Activated naive CD8-positive, alpha-beta T cell treated with anti-CD3 and anti-CD28 coated beads for 36 hours (primary cell): Measurements from ENCODE around the gene SGPL1. TPM values are rescaled to one million over a fixed set of nuclear protein-coding genes. Genes with fewer than 3 reads are reported as not detected.
A peak's percentile ranks its signal among the peaks of the same experiment; 100 is the strongest.

Experiments used
- DNase-seq: peaks from one replicate; pipeline ENCODE4 v3.0.0; 2021
- H3K27ac Mint-ChIP-seq: one replicate; pipeline ENCODE4 v1.8.0; 2022; ENCODE audit warnings: mild to moderate bottlenecking, moderate library complexity, mixed read lengths
- H3K27me3 Mint-ChIP-seq: one replicate; pipeline ENCODE4 v1.8.0; 2022; ENCODE audit warnings: mild to moderate bottlenecking, mixed read lengths
- H3K36me3 Mint-ChIP-seq: one replicate; pipeline ENCODE4 v1.8.0; 2021; ENCODE audit warnings: mild to moderate bottlenecking, mixed read lengths
- H3K4me1 Mint-ChIP-seq: one replicate; pipeline ENCODE4 v1.8.0; 2021; ENCODE audit warnings: mixed read lengths
- H3K4me3 Mint-ChIP-seq: one replicate; pipeline ENCODE4 v1.8.0; 2022; ENCODE audit warnings: mild to moderate bottlenecking, moderate library complexity, mixed read lengths
- H3K9me3 Mint-ChIP-seq: one replicate; pipeline ENCODE4 v1.8.0; 2022; ENCODE audit warnings: mixed read lengths
- total RNA-seq, 2 experiments: library from RNA; stranded (reverse); gene quantifications; one replicate each; pipeline ENCODE4 v1.2.3, GENCODE V29; 2021

SGPL1 gene
- total RNA-seq, 2 experiments from 2014 or later, result 17.3 to 19.5 TPM

- Mint-ChIP-seq H3K4me3 (peak overlapping the region; percentile 80), H3K9me3 (no peaks in the 10 kb centered on the region), H3K36me3 (peaks cover 11% of the 10 kb centered on the region), H3K4me1 (peaks cover 27% of the 10 kb centered on the region), H3K27ac (peak overlapping the region; percentile 35), H3K27me3 (no peaks in the 10 kb centered on the region)
- peak; percentile 45 for DNase-seq
Measured at GRCh38 chr10:70816220-70816894, 609 bp downstream of the SGPL1 start.

GRCh38 chr10:70820976-70821750 lies 5.4 kb downstream of the SGPL1 start:
- H3K4me1 Mint-ChIP-seq, result peaks cover 32% of the 10 kb centered on the region
- no peak overlapping the region for H3K27ac Mint-ChIP-seq
- no peak overlapping the region for H3K4me3 Mint-ChIP-seq
- peaks cover 16% of the 10 kb centered on the region for H3K36me3 Mint-ChIP-seq
- no peaks in the 10 kb centered on the region for H3K9me3 Mint-ChIP-seq
- H3K27me3 Mint-ChIP-seq, result no peaks in the 10 kb centered on the region
- DNase-seq, result no peak

GRCh38 chr10:70822076-70822820 lies 6.5 kb downstream of the SGPL1 start:
- H3K4me3 Mint-ChIP-seq, result no peak overlapping the region
- peaks cover 16% of the 10 kb centered on the region for H3K36me3 Mint-ChIP-seq
- no peak overlapping the region for H3K27ac Mint-ChIP-seq
- no peaks in the 10 kb centered on the region for H3K27me3 Mint-ChIP-seq
- no peak for DNase-seq
- H3K9me3 Mint-ChIP-seq, result no peaks in the 10 kb centered on the region
- peaks cover 30% of the 10 kb centered on the region for H3K4me1 Mint-ChIP-seq

- H3K4me3 Mint-ChIP-seq, result no peak overlapping the region
- H3K9me3 Mint-ChIP-seq, result no peaks in the 10 kb centered on the region
- peaks cover 15% of the 10 kb centered on the region for H3K4me1 Mint-ChIP-seq
- peaks cover 9% of the 10 kb centered on the region for H3K36me3 Mint-ChIP-seq
- H3K27ac Mint-ChIP-seq, result no peak overlapping the region
- no peaks in the 10 kb centered on the region for H3K27me3 Mint-ChIP-seq
- DNase-seq, result no peak
Measured at GRCh38 chr10:70827086-70827757, 11.5 kb downstream of the SGPL1 start.

GRCh38 chr10:70828923-70829322 lies 13.2 kb downstream of the SGPL1 start:
- Mint-ChIP-seq H3K9me3 (no peaks in the 10 kb centered on the region), H3K4me3 (no peak overlapping the region), H3K36me3 (peaks cover 12% of the 10 kb centered on the region), H3K4me1 (peaks cover 29% of the 10 kb centered on the region), H3K27ac (no peak overlapping the region), H3K27me3 (no peaks in the 10 kb centered on the region)
- no peak for DNase-seq

DNA sequence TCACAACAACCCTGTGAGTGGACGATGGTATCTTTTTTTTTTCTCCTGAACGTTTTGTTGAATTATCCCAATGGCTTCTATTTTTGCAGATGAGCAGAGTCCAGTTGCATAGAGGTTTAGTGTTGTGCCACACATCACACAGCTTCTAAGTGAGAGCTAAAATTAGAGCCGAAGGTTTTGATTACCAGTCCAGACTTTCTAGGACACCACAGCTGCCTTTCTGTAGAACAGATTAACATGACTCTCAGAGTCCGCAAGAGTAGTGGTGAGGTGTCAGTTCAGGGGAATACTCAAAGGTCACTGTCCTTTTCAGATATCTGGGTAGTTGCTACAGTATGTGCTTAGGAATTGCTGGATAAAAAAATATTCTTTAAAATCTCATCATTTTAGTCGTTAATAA lies 13.8 kb downstream of the SGPL1 start:
- no peaks in the 10 kb centered on the region for H3K27me3 Mint-ChIP-seq
- no peak for DNase-seq
- H3K36me3 Mint-ChIP-seq, result peaks cover 15% of the 10 kb centered on the region
- H3K27ac Mint-ChIP-seq, result no peak overlapping the region
- H3K9me3 Mint-ChIP-seq, result no peaks in the 10 kb centered on the region
- peaks cover 35% of the 10 kb centered on the region for H3K4me1 Mint-ChIP-seq
- no peak overlapping the region for H3K4me3 Mint-ChIP-seq

DNA sequence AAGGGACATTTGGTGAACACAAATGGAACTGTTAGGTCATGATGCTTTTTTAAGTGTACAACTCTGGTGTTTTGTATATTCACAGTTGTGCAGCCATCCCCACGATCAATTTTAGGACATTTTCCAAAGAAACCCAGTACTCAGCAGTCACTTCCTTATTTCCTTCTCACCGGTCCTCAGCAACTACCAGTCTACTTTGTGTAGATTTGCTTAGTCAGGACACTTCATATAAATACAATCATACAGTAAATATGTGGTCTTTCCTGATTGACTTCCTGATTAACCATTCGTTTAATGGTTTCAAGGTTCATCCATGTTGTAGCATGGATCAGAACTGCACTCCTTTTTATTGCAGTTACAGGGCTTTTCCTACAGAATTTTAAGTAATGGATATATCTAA lies 14.4 kb downstream of the SGPL1 start:
- H3K27me3 Mint-ChIP-seq, result no peaks in the 10 kb centered on the region
- no peaks in the 10 kb centered on the region for H3K9me3 Mint-ChIP-seq
- H3K4me3 Mint-ChIP-seq, result no peak overlapping the region
- no peak overlapping the region for H3K27ac Mint-ChIP-seq
- no peak for DNase-seq
- peaks cover 36% of the 10 kb centered on the region for H3K4me1 Mint-ChIP-seq
- H3K36me3 Mint-ChIP-seq, result peaks cover 14% of the 10 kb centered on the region

- Mint-ChIP-seq H3K4me3 (no peak overlapping the region), H3K9me3 (peaks cover under 1% of the 10 kb centered on the region), H3K4me1 (peaks cover 36% of the 10 kb centered on the region), H3K36me3 (peaks cover 22% of the 10 kb centered on the region), H3K27ac (no peak overlapping the region), H3K27me3 (no peaks in the 10 kb centered on the region)
- no peak for DNase-seq
Measured at GRCh38 chr10:70832221-70832620, 16.5 kb downstream of the SGPL1 start.

- DNase-seq, result no peak
- peak overlapping the region; percentile 19 for H3K27ac Mint-ChIP-seq
- H3K27me3 Mint-ChIP-seq, result no peaks in the 10 kb centered on the region
- peaks cover 29% of the 10 kb centered on the region for H3K36me3 Mint-ChIP-seq
- H3K4me3 Mint-ChIP-seq, result no peak overlapping the region
- peaks cover 31% of the 10 kb centered on the region for H3K4me1 Mint-ChIP-seq
- H3K9me3 Mint-ChIP-seq, result peaks cover 2% of the 10 kb centered on the region
Measured at GRCh38 chr10:70832852-70833528, 17.2 kb downstream of the SGPL1 start.

- Mint-ChIP-seq H3K4me3 (no peak overlapping the region), H3K4me1 (peaks cover 36% of the 10 kb centered on the region), H3K27me3 (no peaks in the 10 kb centered on the region), H3K36me3 (peaks cover 33% of the 10 kb centered on the region), H3K27ac (peak overlapping the region; percentile 8), H3K9me3 (peaks cover 2% of the 10 kb centered on the region)
- no peak for DNase-seq
Measured at GRCh38 chr10:70833601-70834000, 17.9 kb downstream of the SGPL1 start.

- Mint-ChIP-seq H3K27ac (peak overlapping the region; percentile 9), H3K9me3 (peaks cover 2% of the 10 kb centered on the region), H3K27me3 (no peaks in the 10 kb centered on the region), H3K36me3 (peaks cover 33% of the 10 kb centered on the region), H3K4me3 (no peak overlapping the region), H3K4me1 (peaks cover 36% of the 10 kb centered on the region)
- no peak for DNase-seq
Measured at GRCh38 chr10:70834021-70834420, 18.3 kb downstream of the SGPL1 start.

- peaks cover 2% of the 10 kb centered on the region for H3K9me3 Mint-ChIP-seq
- H3K4me3 Mint-ChIP-seq, result no peak overlapping the region
- no peaks in the 10 kb centered on the region for H3K27me3 Mint-ChIP-seq
- peaks cover 36% of the 10 kb centered on the region for H3K4me1 Mint-ChIP-seq
- peaks cover 33% of the 10 kb centered on the region for H3K36me3 Mint-ChIP-seq
- DNase-seq, result no peak
- no peak overlapping the region for H3K27ac Mint-ChIP-seq
Measured at GRCh38 chr10:70834441-70835151, 18.8 kb downstream of the SGPL1 start.

DNA sequence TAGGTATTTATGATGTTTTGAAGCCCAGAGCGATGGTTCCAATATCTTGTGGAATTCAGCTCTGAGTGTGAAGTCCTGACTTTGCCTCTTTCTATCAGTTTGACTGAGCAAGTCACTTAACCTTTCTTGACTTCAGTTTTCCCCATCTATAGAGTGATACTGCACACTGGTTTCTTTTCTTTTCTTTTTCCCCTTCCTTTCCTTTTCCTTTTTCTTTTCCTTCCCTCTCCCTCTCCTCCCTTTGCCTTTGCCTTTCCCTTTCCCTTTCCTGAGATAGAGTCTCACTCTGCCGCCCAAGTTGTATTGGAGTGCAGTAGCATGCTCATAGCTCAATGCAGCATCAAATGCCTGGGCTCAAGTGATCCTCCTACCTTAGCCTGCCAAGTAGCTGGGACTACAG lies 20.6 kb downstream of the SGPL1 start:
- H3K4me3 Mint-ChIP-seq, result no peak overlapping the region
- peaks cover 32% of the 10 kb centered on the region for H3K36me3 Mint-ChIP-seq
- H3K4me1 Mint-ChIP-seq, result peaks cover 45% of the 10 kb centered on the region
- no peaks in the 10 kb centered on the region for H3K27me3 Mint-ChIP-seq
- no peak for DNase-seq
- no peak overlapping the region for H3K27ac Mint-ChIP-seq
- peaks cover 2% of the 10 kb centered on the region for H3K9me3 Mint-ChIP-seq

DNA sequence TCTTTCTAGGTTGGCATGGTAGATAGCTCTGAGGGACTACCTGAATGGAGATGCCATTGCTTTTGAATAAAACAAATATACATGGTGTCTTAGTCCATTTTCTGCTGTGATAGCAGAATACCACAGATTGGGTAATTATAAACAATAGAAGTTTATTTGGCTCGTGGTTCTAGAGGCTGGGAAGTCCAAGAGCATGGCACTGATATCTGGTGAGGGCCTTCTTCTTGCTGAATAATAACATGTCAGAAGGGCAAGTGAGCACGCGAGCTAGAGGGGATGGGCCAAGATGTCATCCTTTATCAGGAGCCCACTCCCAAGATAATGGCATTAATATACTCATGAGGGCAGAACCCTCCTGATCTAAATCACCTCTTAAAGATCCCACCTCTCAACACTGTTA lies 21.9 kb downstream of the SGPL1 start:
- H3K4me1 Mint-ChIP-seq, result peaks cover 42% of the 10 kb centered on the region
- H3K27ac Mint-ChIP-seq, result no peak overlapping the region
- H3K9me3 Mint-ChIP-seq, result peaks cover 2% of the 10 kb centered on the region
- no peaks in the 10 kb centered on the region for H3K27me3 Mint-ChIP-seq
- H3K4me3 Mint-ChIP-seq, result no peak overlapping the region
- no peak for DNase-seq
- H3K36me3 Mint-ChIP-seq, result peaks cover 38% of the 10 kb centered on the region
